Epithelial cell of esophagus (primary cell): Measurements from ENCODE around the gene NUP93.
A peak's percentile ranks its signal among the peaks of the same experiment; 100 is the strongest.
"Not testable (repeated sequence)": the region's sequence is repeated elsewhere in the genome, so short reads cannot be mapped to it uniquely, and the experiment has no call there.

Source experiments
- DNase-seq: peaks from one replicate; pipeline ENCODE4 v3.0.0; 2010; ENCODE audit warnings: low read depth
- H3K4me3 ChIP-seq: 2 replicates; pipeline ENCODE4 v1.5.1; 2011; ENCODE audit warnings: mild to moderate bottlenecking, low read length, control low read depth
- TF ChIP-seq, protein P1 (sequence below): IDR thresholded peaks from 2 replicates; pipeline ENCODE4 v1.5.1; 2011; ENCODE audit warnings: low read depth, mild to moderate bottlenecking, low read length, control low read depth, inconsistent platforms; ENCODE audit not compliant: insufficient read depth; ENCODE audit errors: missing control alignments

The NUP93 gene

DNA sequence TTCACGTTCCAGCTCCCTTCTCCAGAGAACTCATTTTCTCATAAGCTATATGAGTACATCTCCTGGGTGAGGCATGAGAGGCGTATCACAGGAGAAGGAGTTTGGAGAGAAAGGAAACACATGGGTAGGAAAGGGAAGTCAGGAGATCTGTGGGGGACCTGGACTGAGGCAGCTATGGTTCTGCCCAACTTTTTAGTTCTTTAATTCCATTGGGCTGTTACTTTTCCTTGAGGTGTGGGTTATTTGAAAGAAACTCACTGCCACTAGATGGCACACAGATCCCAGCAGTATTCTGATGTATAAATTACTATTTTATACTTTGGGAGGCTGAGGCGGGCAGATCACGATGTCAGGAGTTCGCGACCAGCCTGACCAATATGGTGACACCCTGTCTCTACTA, 63.6 kb downstream of the NUP93 start:
- TF ChIP-seq, protein P1, sequence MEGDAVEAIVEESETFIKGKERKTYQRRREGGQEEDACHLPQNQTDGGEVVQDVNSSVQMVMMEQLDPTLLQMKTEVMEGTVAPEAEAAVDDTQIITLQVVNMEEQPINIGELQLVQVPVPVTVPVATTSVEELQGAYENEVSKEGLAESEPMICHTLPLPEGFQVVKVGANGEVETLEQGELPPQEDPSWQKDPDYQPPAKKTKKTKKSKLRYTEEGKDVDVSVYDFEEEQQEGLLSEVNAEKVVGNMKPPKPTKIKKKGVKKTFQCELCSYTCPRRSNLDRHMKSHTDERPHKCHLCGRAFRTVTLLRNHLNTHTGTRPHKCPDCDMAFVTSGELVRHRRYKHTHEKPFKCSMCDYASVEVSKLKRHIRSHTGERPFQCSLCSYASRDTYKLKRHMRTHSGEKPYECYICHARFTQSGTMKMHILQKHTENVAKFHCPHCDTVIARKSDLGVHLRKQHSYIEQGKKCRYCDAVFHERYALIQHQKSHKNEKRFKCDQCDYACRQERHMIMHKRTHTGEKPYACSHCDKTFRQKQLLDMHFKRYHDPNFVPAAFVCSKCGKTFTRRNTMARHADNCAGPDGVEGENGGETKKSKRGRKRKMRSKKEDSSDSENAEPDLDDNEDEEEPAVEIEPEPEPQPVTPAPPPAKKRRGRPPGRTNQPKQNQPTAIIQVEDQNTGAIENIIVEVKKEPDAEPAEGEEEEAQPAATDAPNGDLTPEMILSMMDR = peak; percentile 56
- no peak overlapping the region for H3K4me3 ChIP-seq
- peak; percentile 39 for DNase-seq

DNA sequence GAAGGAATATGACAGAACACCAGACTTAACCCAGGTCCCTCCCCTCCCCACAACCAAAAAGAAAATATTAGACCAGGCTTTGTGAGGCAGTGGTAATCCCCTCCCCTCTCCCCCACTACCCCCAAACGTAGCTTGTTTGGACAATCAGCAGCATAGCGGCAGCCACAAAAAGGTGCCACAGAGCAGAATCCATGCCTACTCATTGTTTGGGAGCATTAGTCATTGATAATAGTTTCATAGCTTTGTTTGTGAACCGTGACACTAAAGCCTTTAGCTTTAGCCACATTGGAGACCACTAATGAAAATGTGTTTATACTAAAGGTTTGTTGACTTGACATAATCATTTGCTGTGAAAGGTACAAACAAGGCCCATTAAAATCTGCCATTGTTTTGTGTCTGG, 65.1 kb downstream of the NUP93 start:
- no peak overlapping the region for H3K4me3 ChIP-seq
- TF ChIP-seq, protein P1 = no peak
- no peak for DNase-seq

DNA sequence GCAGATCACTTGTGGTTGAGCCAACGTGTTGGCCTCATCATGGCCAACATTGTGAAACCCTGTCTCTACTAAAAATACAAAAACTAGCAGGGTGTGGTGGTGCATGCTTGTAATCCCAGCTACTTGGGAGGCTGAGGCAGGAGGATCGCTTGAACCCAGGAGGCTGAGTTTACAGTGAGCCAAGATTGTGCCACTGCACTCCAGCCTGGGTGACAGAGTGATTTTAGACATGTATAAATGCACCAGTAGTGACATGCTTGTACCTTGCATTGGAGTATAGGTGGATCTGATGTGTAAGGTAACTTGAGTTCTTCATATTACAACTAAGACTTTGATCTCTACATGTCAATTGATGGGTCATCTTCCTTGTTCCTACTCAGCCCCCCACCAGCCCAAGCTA, 67.1 kb downstream of the NUP93 start:
- DNase-seq, H3K4me3 ChIP-seq: not testable (repeated sequence)

DNA sequence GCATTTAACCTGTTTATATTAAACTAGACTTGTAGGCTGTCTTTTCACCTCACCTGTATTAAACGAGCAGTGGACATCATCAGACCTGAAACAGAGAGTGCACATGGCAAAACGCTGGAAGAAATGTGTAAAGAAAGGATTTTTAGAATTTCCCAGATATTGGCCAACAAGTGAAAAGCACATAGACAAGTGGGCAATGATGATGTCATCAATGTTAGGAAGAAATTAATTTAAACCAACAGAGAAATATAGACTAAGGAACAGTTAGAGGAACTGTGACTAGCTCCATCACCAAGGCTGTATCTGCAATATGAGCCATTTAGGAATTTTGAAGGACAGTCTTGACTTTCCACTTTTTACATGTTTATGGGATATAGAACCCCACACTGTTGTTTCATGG, 67.9 kb downstream of the NUP93 start:
- TF ChIP-seq, protein P1 = no peak
- DNase-seq = no peak
- no peak overlapping the region for H3K4me3 ChIP-seq

DNA sequence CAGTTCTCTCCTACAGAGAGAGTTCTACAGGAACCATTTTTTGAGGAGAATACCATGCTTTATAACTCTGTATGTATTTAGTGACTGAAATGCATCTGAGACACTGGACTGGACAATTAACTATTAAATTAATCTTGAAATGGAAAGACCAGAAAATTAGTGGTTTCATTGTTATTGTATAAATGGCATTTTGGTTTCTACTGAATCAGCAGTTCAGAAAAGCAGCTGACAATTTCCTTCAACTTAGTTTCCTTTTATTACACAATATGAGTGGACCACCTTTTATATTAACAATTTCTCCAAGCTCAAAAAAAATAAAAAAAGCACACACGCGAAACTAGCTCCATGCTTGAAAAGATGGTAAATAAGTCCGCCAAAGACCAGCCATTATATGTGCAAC, 69.0 kb downstream of the NUP93 start:
- TF ChIP-seq, protein P1 = no peak
- no peak overlapping the region for H3K4me3 ChIP-seq
- DNase-seq = no peak

DNA sequence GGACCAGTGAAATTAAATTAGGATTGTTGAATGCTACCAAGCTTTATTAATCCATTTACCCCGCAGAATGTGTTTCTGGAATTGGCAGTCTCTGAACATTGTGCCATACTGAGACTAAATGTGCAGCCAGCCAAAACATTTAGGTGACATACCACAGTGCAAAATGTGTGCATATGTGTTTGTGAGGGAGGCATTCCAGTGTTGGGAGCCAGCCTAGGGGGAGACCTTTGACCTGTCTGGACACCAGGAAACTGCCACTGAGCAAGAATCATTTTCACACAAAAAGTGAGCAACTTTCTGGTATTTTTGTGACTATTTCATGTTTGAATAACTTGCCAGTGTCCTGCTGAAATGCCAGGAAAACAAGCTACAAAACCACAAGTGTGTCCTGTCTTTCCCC, 70.4 kb downstream of the NUP93 start:
- TF ChIP-seq, protein P1 = no peak
- DNase-seq = no peak
- no peak overlapping the region for H3K4me3 ChIP-seq

DNA sequence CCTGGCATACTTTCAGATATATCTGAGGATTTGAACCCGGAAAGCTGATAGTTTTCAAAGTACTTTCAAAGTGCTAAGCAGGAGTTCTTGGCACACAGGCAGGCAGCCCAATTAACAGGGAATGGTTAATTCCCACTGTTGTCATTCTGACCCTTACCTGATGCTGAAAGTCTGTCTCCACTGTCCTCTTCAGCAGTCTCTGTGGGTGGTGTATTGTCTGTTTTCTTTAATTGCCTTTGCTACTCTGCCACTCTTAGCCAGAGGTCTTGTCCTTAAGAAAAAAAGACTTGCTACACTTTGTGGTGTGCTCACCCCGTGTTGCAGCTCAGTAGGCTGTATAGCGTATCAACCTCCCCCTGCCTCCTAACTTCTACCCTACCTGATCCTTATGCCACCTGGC, 71.8 kb downstream of the NUP93 start:
- no peak for DNase-seq
- H3K4me3 ChIP-seq = no peak overlapping the region
- TF ChIP-seq, protein P1 = no peak
